HG03565 (cell line): ENCODE data around the gene LRPPRC.

Experiments used
- ATAC-seq: cut with Tn5 transposase; IDR thresholded peaks from one replicate; pipeline ENCODE4 v1.9.1; 2021; ENCODE audit warnings: mild to moderate bottlenecking, moderate library complexity; ENCODE audit not compliant: unreplicated experiment

Gene LRPPRC

GRCh38 chr2:43980902-43981301 lies 14.9 kb downstream of the LRPPRC start:
- no peak for ATAC-seq

- ATAC-seq = no peak
Measured at GRCh38 chr2:43977677-43978375, 18.0 kb downstream of the LRPPRC start.

- ATAC-seq = no peak
Measured at GRCh38 chr2:43960921-43961320, 34.9 kb downstream of the LRPPRC start.

GRCh38 chr2:43958397-43959275 lies 37.2 kb downstream of the LRPPRC start:
- ATAC-seq = no peak

- ATAC-seq = no peak
Measured at GRCh38 chr2:43950383-43951008, 45.3 kb downstream of the LRPPRC start.

GRCh38 chr2:43948370-43948769 lies 47.4 kb downstream of the LRPPRC start:
- ATAC-seq = no peak

- ATAC-seq = no peak
Measured at GRCh38 chr2:43946685-43947084, 49.1 kb downstream of the LRPPRC start.

- no peak for ATAC-seq
Measured at GRCh38 chr2:43945439-43945838, 50.4 kb downstream of the LRPPRC start.

GRCh38 chr2:43944915-43945314 lies 50.9 kb downstream of the LRPPRC start:
- ATAC-seq = no peak

GRCh38 chr2:43943809-43944452 lies 51.9 kb downstream of the LRPPRC start:
- no peak for ATAC-seq

- ATAC-seq = no peak
Measured at GRCh38 chr2:43943323-43943722, 52.5 kb downstream of the LRPPRC start.

- no peak for ATAC-seq
Measured at GRCh38 chr2:43942881-43943280, 52.9 kb downstream of the LRPPRC start.

- ATAC-seq = no peak
Measured at GRCh38 chr2:43941966-43942365, 53.8 kb downstream of the LRPPRC start.

- no peak for ATAC-seq
Measured at GRCh38 chr2:43941359-43941758, 54.4 kb downstream of the LRPPRC start.

GRCh38 chr2:43939695-43940256 lies 56.0 kb downstream of the LRPPRC start:
- ATAC-seq = no peak

GRCh38 chr2:43937269-43937820 lies 58.4 kb downstream of the LRPPRC start:
- ATAC-seq = no peak

GRCh38 chr2:43934567-43934966 lies 61.2 kb downstream of the LRPPRC start:
- ATAC-seq = no peak

GRCh38 chr2:43931293-43931692 lies 64.5 kb downstream of the LRPPRC start:
- no peak for ATAC-seq

GRCh38 chr2:43927442-43927841 lies 68.3 kb downstream of the LRPPRC start:
- no peak for ATAC-seq

GRCh38 chr2:43925431-43925830 lies 70.4 kb downstream of the LRPPRC start:
- ATAC-seq = no peak

- ATAC-seq = no peak
Measured at GRCh38 chr2:43924463-43924862, 71.3 kb downstream of the LRPPRC start.
